Measurements from ENCODE around the gene LHX6.

DNA sequence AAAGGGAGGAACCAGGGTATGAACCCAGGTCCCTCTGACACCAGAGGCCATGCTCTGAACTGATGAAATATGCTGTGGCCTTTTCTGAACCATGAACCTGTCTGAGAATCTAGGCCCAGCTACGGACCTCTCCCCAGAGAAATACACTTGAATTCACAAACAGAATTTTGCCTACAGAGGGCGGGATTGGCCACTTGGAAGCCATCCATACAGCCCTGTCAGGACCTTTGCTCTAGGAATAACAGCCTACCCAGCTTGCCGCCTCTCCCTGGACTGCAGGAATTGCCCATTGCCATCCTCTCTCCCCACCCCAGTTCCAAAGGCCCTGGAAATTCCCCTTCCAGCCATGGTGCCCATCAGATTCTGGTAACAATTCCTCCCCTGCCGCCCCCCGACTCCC lies 42.5 kb downstream of the LHX6 start:
- TF ChIP-seq TP53 (CRISPR knock-in tag; IDR thresholded peaks at IDR 0.05) (no peak), ZNF302 (CRISPR knock-in tag; IDR thresholded peaks at IDR 0.05) (no peak), SREBF2 (IDR thresholded peaks at IDR 0.05) (no peak), BHLHE40 (IDR thresholded peaks at IDR 0.05; ENCODE audit: low read depth, low read length) (no peak), CHD2 (IDR thresholded peaks at IDR 0.05; ENCODE audit: low read length, partially characterized antibody) (no peak), POLR2A (IDR thresholded peaks at IDR 0.05; ENCODE audit: low read length) (no peak), MAFK (IDR thresholded peaks at IDR 0.05; ENCODE audit: partially characterized antibody) (no peak)
- TF ChIP-seq, protein P1, sequence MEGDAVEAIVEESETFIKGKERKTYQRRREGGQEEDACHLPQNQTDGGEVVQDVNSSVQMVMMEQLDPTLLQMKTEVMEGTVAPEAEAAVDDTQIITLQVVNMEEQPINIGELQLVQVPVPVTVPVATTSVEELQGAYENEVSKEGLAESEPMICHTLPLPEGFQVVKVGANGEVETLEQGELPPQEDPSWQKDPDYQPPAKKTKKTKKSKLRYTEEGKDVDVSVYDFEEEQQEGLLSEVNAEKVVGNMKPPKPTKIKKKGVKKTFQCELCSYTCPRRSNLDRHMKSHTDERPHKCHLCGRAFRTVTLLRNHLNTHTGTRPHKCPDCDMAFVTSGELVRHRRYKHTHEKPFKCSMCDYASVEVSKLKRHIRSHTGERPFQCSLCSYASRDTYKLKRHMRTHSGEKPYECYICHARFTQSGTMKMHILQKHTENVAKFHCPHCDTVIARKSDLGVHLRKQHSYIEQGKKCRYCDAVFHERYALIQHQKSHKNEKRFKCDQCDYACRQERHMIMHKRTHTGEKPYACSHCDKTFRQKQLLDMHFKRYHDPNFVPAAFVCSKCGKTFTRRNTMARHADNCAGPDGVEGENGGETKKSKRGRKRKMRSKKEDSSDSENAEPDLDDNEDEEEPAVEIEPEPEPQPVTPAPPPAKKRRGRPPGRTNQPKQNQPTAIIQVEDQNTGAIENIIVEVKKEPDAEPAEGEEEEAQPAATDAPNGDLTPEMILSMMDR (IDR thresholded peaks at IDR 0.05), result no peak
- TF ChIP-seq, protein P2, sequence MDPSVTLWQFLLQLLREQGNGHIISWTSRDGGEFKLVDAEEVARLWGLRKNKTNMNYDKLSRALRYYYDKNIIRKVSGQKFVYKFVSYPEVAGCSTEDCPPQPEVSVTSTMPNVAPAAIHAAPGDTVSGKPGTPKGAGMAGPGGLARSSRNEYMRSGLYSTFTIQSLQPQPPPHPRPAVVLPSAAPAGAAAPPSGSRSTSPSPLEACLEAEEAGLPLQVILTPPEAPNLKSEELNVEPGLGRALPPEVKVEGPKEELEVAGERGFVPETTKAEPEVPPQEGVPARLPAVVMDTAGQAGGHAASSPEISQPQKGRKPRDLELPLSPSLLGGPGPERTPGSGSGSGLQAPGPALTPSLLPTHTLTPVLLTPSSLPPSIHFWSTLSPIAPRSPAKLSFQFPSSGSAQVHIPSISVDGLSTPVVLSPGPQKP (IDR thresholded peaks at IDR 0.05; ENCODE audit: low read depth, low read length), result no peak
- TF ChIP-seq, protein P3, sequence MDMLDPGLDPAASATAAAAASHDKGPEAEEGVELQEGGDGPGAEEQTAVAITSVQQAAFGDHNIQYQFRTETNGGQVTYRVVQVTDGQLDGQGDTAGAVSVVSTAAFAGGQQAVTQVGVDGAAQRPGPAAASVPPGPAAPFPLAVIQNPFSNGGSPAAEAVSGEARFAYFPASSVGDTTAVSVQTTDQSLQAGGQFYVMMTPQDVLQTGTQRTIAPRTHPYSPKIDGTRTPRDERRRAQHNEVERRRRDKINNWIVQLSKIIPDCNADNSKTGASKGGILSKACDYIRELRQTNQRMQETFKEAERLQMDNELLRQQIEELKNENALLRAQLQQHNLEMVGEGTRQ (IDR thresholded peaks at IDR 0.05), result no peak

Data from A549 (cell line).